ENCODE measurements around the gene CDC26. TPM values are rescaled to one million over a fixed set of nuclear protein-coding genes. Genes with fewer than 3 reads are reported as not detected.
A peak's percentile ranks its signal among the peaks of the same experiment; 100 is the strongest.
"Not testable (repeated sequence)": the region's sequence is repeated elsewhere in the genome, so short reads cannot be mapped to it uniquely, and the experiment has no call there.

CDC26 gene
- total RNA-seq, 2 experiments from 2014 or later, result 25.6 to 33.6 TPM

DNA sequence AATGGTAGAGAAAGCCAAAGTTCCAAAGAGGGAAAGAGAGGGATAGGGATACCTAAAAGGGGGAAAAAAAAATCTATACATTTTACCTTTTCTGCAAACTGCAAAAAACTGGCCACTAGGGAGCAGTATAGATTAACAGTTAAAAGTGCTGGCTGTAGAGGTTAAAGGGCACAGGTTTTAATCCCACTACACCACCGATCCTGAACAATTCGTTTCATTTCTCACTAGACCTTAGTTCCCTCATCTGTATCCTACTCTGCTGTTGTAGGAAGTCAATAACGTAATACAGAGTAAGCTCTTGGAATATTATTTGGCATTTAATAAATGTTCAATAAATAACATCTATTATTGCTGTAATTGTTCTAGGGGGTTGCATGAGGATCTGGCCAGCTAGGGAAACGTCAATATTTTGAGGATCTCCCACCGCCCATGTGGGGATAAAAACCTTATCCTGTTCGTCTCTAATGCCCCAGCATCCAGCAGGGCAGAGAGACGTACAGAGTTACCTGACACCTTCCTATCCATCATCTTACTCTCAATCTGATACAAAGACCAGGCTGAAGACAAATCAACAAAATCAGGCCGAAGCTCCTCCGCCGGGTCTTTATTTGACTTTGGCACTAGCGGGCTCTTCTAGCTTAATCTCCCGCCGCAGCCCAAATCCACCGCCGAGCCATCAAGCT is 757 bp downstream of the CDC26 start:
- DNase-seq (no peak), ATAC-seq (peak; percentile 10)
- Mint-ChIP-seq H3K27ac (no peak overlapping the region), H3K36me3 (peaks cover 35% of the 10 kb centered on the region), H3K4me1 (peaks cover 29% of the 10 kb centered on the region), H3K9me3 (ENCODE audit: low read depth) (no peaks in the 10 kb centered on the region), H3K27me3 (no peaks in the 10 kb centered on the region), H3K4me3 (no peak overlapping the region)
- CTCF ChIA-PET, result interaction anchor here (0.9 to 5.6 kb wide), 35 partner anchors 11 to 384 kb away, joined by 3 to 60 read pairs (median 5); partner anchors contain the start of genes ALAD, BSPRY, C9orf43 and FKBP15

DNA sequence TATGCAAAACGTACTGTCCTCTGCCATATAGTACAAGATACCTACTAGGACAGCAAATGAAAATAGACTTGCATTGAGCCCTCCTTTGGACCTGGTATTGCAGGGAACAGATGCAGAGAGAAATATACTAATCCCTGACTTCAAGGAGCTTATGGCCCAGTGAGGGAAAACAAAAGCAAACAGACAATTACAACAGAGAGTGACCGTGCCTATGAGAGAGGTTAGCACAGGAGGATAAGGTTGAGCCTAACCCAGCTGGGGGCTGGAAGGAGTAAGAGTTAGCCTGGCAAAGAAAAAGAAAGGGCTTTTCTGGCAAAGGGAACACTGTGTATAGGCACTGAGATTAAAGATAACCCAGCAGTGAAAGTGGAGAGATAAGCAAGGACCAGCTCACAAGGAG is 5.5 kb downstream of the CDC26 start:
- Mint-ChIP-seq H3K27me3 (no peaks in the 10 kb centered on the region), H3K9me3 (ENCODE audit: low read depth) (no peaks in the 10 kb centered on the region), H3K4me3 (no peak overlapping the region), H3K27ac (no peak overlapping the region), H3K36me3 (peaks cover 34% of the 10 kb centered on the region), H3K4me1 (peaks cover 15% of the 10 kb centered on the region)
- DNase-seq, result no peak
- CTCF ChIA-PET, result interaction anchor here (0.7 to 1.4 kb wide), 5 partner anchors 48 to 386 kb away, joined by 3 to 5 read pairs (median 3); partner anchors contain the start of genes C9orf43 and POLE3
- no peak for ATAC-seq

DNA sequence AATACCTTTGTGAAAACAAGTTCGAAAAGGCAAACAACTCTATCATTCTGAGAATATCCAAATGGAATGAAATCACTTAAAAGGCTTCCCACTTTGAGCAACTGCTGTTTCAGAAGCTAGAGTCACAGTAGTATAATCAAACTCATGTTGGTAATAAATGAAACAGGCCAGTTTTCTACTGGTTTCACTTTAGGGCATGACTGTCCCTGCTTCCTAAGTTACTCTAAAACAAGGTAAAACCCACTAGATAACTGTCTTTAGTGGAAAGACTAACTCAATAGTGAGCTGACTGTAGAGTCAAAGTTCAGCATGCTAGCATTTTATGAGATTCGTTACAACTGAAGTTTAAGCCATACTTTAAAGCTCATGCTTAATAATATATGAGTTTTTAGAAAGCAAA is 6.0 kb downstream of the CDC26 start:
- DNase-seq (no peak), ATAC-seq (peak; percentile 30)
- Mint-ChIP-seq H3K27ac (no peak overlapping the region), H3K4me3 (no peak overlapping the region), H3K9me3 (ENCODE audit: low read depth) (no peaks in the 10 kb centered on the region), H3K36me3 (peaks cover 34% of the 10 kb centered on the region), H3K4me1 (peaks cover 15% of the 10 kb centered on the region), H3K27me3 (no peaks in the 10 kb centered on the region)
- CTCF ChIA-PET, result interaction anchor here (0.7 to 1.4 kb wide), 5 partner anchors 47 to 387 kb away, joined by 3 to 5 read pairs (median 3); partner anchors contain the start of genes C9orf43 and POLE3

DNA sequence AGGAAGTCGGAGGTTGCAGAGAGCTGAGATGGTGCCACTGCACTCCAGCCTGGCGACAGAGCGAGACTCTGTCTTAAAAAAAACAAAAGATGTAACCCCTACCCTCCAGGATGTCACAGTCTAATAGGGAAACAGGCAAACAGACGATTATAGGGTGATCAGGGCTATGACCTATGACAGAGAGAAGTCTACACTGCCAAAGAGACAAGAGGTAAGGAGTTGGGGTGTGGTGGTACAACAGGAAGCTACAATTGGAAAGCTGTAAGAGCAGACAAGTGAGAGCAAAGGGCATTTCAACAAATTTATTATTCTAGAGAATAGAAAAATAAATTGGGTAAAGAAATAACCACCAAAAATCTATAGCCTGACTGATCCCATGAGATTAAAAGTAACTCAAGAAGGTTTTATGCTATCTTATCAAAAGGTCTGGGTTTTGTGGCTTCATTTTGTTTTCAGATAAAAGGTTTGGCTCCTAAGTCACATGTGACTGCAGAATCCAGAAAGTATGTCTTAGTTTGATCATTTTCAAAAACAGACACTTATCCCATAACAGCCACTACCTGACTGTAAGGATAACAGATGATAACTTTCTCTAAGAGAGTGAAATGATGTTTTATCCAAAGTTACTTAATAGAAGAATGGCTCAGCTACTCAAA is 7.3 kb downstream of the CDC26 start:
- no peak for ATAC-seq
- H3K4me1 Mint-ChIP-seq, result peaks cover 4% of the 10 kb centered on the region
- no peak overlapping the region for H3K4me3 Mint-ChIP-seq
- H3K27me3 Mint-ChIP-seq, result no peaks in the 10 kb centered on the region
- H3K9me3 Mint-ChIP-seq (ENCODE audit: low read depth), result no peaks in the 10 kb centered on the region
- DNase-seq, result no peak
- no peak overlapping the region for H3K27ac Mint-ChIP-seq
- CTCF ChIA-PET, result no interaction called here
- peaks cover 35% of the 10 kb centered on the region for H3K36me3 Mint-ChIP-seq

DNA sequence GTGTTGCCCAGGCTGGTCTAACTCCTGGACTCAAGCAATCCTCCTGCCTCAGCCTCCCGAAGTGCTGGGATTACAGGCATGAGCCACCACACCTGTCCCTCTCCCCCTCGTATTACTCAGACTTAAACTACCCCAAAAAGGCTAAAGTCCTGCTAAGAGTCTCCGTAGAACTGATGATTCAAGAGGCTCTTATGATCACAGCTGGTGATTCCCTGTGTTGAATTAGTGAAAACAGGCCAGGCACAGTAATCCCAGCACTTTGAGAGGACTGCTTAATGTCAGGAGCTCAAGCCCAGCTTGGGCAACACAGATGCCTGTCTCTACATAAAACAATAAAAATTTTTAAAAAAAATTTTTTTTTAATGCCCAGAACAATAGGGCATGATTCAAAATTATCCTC is 9.2 kb downstream of the CDC26 start:
- Mint-ChIP-seq H3K27ac (no peak overlapping the region), H3K9me3 (ENCODE audit: low read depth) (no peaks in the 10 kb centered on the region), H3K27me3 (no peaks in the 10 kb centered on the region), H3K4me1 (peaks cover 4% of the 10 kb centered on the region), H3K4me3 (no peak overlapping the region), H3K36me3 (peaks cover 34% of the 10 kb centered on the region)
- CTCF ChIA-PET, result no interaction called here
- DNase-seq, result no peak
- ATAC-seq, result no peak

DNA sequence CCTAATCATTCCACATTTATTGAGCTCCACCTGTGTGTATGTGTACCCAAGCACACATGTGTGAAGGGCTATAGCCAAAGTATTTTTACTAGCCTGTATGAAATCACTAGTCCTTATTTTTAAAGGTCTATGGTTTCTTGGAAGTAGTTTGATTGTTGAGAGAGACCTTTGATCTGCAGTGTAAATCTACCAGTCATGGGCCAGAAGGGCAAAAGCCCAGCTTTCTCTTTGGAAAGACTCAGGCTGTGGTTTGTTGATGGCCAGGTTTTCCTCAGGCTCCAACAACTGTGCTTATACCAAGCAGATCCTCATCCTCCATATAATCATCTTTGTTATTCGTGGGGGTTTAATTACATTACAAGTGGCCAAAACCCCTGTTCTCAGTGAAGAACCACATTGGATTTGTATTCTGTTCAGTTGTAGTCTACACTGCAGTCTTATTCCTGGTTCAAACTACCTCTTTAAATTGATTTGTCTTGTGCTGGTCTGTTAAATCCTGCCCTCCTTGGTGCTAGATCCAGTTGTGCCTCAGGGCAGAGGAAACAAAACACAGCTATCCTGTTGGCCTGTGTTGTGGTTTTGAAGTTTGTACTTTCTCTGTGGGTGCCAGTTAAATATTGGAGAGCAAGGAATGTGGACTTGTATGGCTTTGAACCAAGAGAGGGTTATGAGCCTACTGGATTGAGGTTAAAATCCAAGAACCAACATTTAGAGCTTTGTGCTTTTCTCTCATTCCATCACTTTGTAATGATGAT is 13.3 kb downstream of the CDC26 start:
- CTCF ChIA-PET, result interaction anchor here (2.2 kb wide), 1 partner anchor 13 kb away, joined by 6 read pairs; the partner anchor contains the start of genes CDC26 and PRPF4
- DNase-seq (no peak), ATAC-seq (no peak)
- peaks cover 3% of the 10 kb centered on the region for H3K4me1 Mint-ChIP-seq
- peaks cover 33% of the 10 kb centered on the region for H3K36me3 Mint-ChIP-seq
- H3K9me3 Mint-ChIP-seq (ENCODE audit: low read depth), result no peaks in the 10 kb centered on the region
- H3K27me3 Mint-ChIP-seq, result no peaks in the 10 kb centered on the region
- no peak overlapping the region for H3K27ac Mint-ChIP-seq
- H3K4me3 Mint-ChIP-seq, result no peak overlapping the region

DNA sequence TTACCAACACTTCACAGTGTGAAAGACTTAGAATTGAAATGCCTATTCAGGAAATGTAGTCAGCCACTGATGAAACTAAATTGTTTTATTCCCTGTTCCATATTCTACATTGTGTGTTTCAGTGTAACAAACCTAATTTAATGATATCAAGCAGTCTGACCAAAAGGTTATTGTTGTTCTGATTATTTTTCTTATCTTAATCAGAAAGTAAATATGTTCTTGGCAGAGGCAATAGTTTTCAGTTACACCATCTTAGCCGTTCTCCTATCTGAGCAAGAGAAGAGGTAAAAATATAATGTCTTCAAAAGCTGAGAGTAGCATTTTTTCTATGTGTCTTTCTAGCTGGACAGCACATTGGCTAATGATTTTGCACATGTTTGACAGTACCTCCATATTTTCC is 17.1 kb downstream of the CDC26 start:
- H3K27me3 Mint-ChIP-seq, result no peaks in the 10 kb centered on the region
- CTCF ChIA-PET, result no interaction called here
- H3K4me3 Mint-ChIP-seq, result no peak overlapping the region
- H3K36me3 Mint-ChIP-seq, result peaks cover 29% of the 10 kb centered on the region
- no peak for ATAC-seq
- no peak for DNase-seq
- H3K9me3 Mint-ChIP-seq (ENCODE audit: low read depth), result no peaks in the 10 kb centered on the region
- no peak overlapping the region for H3K27ac Mint-ChIP-seq
- peaks cover 3% of the 10 kb centered on the region for H3K4me1 Mint-ChIP-seq

DNA sequence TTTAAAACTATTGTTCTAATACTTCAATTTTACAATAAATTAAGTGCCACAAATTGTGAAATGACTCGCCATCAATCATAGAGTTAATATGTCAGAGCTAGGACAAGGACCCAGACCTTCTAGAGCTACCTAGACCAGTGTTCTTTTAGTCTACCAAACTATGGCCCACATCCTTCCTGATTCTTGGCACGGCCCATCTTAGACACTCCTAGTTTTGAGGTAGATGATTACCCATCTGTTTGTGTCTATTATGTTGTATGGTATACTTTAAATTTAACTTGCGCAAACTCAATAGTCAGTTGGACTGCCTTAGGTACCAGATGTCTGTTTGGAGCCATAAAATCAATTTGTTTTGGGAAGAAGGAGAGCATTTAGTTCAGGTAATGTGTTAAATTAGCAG is 17.5 kb downstream of the CDC26 start:
- no peak overlapping the region for H3K4me3 Mint-ChIP-seq
- CTCF ChIA-PET, result no interaction called here
- H3K27me3 Mint-ChIP-seq, result no peaks in the 10 kb centered on the region
- peaks cover 3% of the 10 kb centered on the region for H3K4me1 Mint-ChIP-seq
- H3K36me3 Mint-ChIP-seq, result peaks cover 29% of the 10 kb centered on the region
- no peaks in the 10 kb centered on the region for H3K9me3 Mint-ChIP-seq (ENCODE audit: low read depth)
- ATAC-seq, result no peak
- no peak for DNase-seq
- no peak overlapping the region for H3K27ac Mint-ChIP-seq

DNA sequence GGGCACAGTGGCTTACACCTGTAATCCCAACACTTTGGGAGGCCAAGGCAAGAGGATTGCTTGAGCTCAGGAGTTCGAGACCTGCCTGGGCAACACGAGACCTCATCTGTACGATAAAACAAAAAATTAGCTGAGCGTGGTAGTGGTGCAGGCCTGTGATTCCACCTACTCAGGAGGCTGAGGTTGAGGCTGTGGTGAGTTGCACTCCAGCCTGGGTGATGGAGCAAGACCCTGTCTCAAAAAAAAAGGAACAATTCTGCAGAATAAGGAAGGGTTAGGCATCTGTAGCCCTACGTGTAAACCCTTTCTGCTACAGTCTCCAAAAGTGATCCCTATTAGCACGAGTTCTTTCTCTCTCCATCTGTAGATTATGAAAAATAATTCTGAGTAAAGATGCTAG is 19.9 kb downstream of the CDC26 start:
- no peak for ATAC-seq
- Mint-ChIP-seq H3K36me3 (peaks cover 22% of the 10 kb centered on the region), H3K27me3 (no peaks in the 10 kb centered on the region), H3K27ac (no peak overlapping the region), H3K4me3 (no peak overlapping the region), H3K4me1 (peaks cover 3% of the 10 kb centered on the region), H3K9me3 (ENCODE audit: low read depth) (peaks cover 2% of the 10 kb centered on the region)
- CTCF ChIA-PET, result interaction anchor here (1.8 kb wide), 1 partner anchor 19 kb away, joined by 5 read pairs; no protein-coding TSS in a partner anchor
- DNase-seq, result no peak

DNA sequence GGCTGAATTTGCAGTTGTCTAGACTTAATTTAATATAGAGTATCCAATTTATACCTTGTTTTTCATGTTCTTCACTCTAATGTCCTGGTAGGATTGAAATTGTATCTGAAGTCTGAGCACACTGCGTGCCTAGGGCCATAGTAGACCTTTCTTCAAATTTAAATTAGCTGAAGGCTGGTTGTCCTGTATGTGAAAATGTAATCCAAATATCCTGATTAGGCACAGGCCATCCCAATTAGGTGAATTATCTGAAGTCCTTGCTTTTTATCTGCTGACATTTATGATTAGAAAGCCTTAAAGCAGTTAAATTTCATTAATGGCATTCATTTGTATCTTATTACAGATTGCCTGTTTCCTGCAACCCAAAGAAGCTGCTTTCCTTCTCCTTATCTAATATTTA is 20.4 kb downstream of the CDC26 start:
- H3K9me3 Mint-ChIP-seq (ENCODE audit: low read depth), result peaks cover 2% of the 10 kb centered on the region
- ATAC-seq (no peak), DNase-seq (no peak)
- CTCF ChIA-PET, result interaction anchor here (1.8 kb wide), 1 partner anchor 19 kb away, joined by 5 read pairs; no protein-coding TSS in a partner anchor
- H3K4me1 Mint-ChIP-seq, result peaks cover 3% of the 10 kb centered on the region
- no peak overlapping the region for H3K4me3 Mint-ChIP-seq
- no peaks in the 10 kb centered on the region for H3K27me3 Mint-ChIP-seq
- H3K36me3 Mint-ChIP-seq, result peaks cover 18% of the 10 kb centered on the region
- H3K27ac Mint-ChIP-seq, result no peak overlapping the region

DNA sequence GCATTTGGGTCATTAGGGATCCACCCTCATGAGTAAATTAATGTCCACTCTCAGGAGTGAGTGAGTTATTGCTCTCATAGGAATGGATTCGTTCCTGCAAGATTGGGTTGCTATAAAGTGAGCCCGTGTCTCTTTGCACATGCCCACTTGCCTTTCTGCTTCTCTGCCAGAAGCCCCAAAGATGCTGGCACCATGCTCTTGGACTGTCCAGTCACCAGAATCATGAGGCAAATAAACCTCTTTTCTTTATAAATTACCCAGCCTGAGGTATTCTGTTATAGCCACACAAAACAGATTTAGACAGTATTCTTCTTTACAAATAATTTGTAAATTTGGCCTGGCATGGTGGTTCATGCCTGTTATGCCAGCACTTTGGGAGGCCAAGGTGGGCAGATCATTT is 24.6 kb downstream of the CDC26 start:
- Mint-ChIP-seq H3K27ac (no peak overlapping the region), H3K4me3 (no peak overlapping the region), H3K27me3 (no peaks in the 10 kb centered on the region), H3K4me1 (no peaks in the 10 kb centered on the region), H3K36me3 (peaks cover 16% of the 10 kb centered on the region), H3K9me3 (ENCODE audit: low read depth) (peaks cover 4% of the 10 kb centered on the region)
- ATAC-seq, result no peak
- DNase-seq, result no peak
- CTCF ChIA-PET, result interaction anchor here (1.4 kb wide), 1 partner anchor 19 kb away, joined by 4 read pairs; no protein-coding TSS in a partner anchor

DNA sequence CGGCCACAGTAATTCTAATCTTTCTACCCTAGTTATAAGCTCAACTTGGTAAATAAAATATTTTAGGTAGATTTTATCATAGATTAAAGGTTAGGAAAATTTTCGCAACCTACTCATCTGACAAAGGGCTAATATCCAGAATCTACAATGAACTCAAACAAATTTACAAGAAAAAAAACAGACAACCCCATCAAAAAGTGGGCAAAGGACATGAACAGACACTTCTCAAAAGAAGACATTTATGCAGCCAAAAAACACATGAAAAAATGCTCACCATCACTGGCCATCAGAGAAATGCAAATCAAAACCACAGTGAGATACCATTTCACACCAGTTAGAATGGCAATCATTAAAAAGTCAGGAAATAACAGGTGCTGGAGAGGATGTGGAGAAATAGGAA is 25.7 kb downstream of the CDC26 start:
- H3K9me3 Mint-ChIP-seq (ENCODE audit: low read depth); H3K27me3 Mint-ChIP-seq; ATAC-seq; CTCF ChIA-PET; DNase-seq; H3K4me1 Mint-ChIP-seq; H3K4me3 Mint-ChIP-seq; H3K27ac Mint-ChIP-seq: not testable (repeated sequence)
- peaks cover 16% of the 10 kb centered on the region for H3K36me3 Mint-ChIP-seq

DNA sequence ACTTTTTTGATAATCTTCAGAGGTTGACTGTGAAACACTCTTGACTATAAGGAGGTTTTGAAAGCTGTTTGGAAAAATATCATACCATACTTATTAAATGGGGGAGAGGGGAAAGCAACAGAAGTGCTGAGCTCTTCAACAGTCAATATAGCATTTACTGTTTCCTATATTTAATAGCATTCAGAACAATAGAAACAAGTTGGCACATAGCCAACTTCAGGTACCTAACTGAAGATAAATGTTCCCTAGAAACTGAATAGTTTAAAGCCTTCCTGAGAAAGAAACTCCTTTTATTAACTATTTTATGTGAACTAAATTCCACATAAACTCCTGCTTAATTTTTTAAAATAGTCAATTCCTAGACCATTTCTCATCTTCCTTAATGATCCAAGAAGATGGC is 27.7 kb downstream of the CDC26 start:
- DNase-seq (no peak), ATAC-seq (no peak)
- H3K4me3 Mint-ChIP-seq, result no peak overlapping the region
- no peak overlapping the region for H3K27ac Mint-ChIP-seq
- CTCF ChIA-PET, result no interaction called here
- peaks cover 16% of the 10 kb centered on the region for H3K36me3 Mint-ChIP-seq
- no peaks in the 10 kb centered on the region for H3K4me1 Mint-ChIP-seq
- H3K27me3 Mint-ChIP-seq, result no peaks in the 10 kb centered on the region
- peaks cover 4% of the 10 kb centered on the region for H3K9me3 Mint-ChIP-seq (ENCODE audit: low read depth)
